H1 (cell line): ENCODE results near the gene SPACA4. TPM values are rescaled to one million over a fixed set of nuclear protein-coding genes. Genes with fewer than 3 reads are reported as not detected.

Source experiments
- CTCF ChIA-PET: fragments of 300-600 bp; sonication (Branson Sonifier 250); formaldehyde crosslinking; loops from one replicate; lab custom pipeline; 2021; ENCODE audit not compliant: partially characterized antibody; lab: Charles Lee
- POLR2A ChIA-PET: fragments of 300-600 bp; sonication (Branson Sonifier 250); formaldehyde crosslinking; loops from one replicate; lab custom pipeline; 2021; ENCODE audit warnings: inconsistent platforms; ENCODE audit not compliant: partially characterized antibody; lab: Charles Lee
- DNase-seq, 2 experiments: peaks; one replicate each; pipeline versions ENCODE4 v3.0.0 to v3.0.0-alpha.2; 2010 to 2022; ENCODE audit warnings: low spot score in 2 of 2, low read depth in 1 of 2, mixed read lengths in 1 of 2
- FAIRE-seq: peaks from 2 replicates; lab custom pipeline; 2011; peaks lifted over from hg19 to GRCh38; lab: Jason Lieb, UNC
- H2AFZ ChIP-seq: 2 replicates; pipeline ENCODE4 v1.8.1; 2012; ENCODE audit warnings: low read length, inconsistent platforms
- H2AK5ac ChIP-seq: 2 replicates; pipeline ENCODE4 v1.6.1; 2013; ENCODE audit warnings: low read depth, low read length
- H2BK120ac ChIP-seq: replicated peaks from 2 replicates; pipeline ENCODE3; 2013; ENCODE audit warnings: low read depth, low read length, inconsistent platforms
- H2BK12ac ChIP-seq: 2 replicates; pipeline ENCODE4 v1.6.1; 2013; ENCODE audit warnings: low read depth, low read length
- H2BK15ac ChIP-seq: 2 replicates; pipeline ENCODE4 v1.6.1; 2013; ENCODE audit warnings: low read length
- H2BK20ac ChIP-seq: 2 replicates; pipeline ENCODE4 v1.6.1; 2013; ENCODE audit warnings: low read length
- H2BK5ac ChIP-seq: 2 replicates; pipeline ENCODE4 v1.6.1; 2013; ENCODE audit warnings: low read depth, low read length
- H3K14ac ChIP-seq: 2 replicates; pipeline ENCODE4 v1.6.1; 2013; ENCODE audit warnings: inconsistent platforms; ENCODE audit not compliant: insufficient read length
- H3K18ac ChIP-seq: 2 replicates; pipeline ENCODE4 v1.6.1; 2013; ENCODE audit warnings: low read length; ENCODE audit errors: extremely low read depth
- H3K23ac ChIP-seq: 2 replicates; pipeline ENCODE4 v1.6.1; 2013; ENCODE audit warnings: inconsistent platforms; ENCODE audit not compliant: insufficient read length
- H3K23me2 ChIP-seq: 2 replicates; pipeline ENCODE4 v1.6.1; 2013; ENCODE audit warnings: low read depth, low read length
- H3K27ac ChIP-seq: 2 replicates; pipeline ENCODE4 v1.6.1; 2011; ENCODE audit warnings: low read depth, low read length, inconsistent platforms
- H3K27me3 ChIP-seq, 4 experiments: replicated peaks in 1 of 4; 1 replicate in 1 of 4; 2 replicates in 3 of 4; pipeline versions ENCODE4 v1.6.1 to v1.8.1; 2011 to 2013; ENCODE audit warnings: low read length in 3 of 4, mild to moderate bottlenecking in 3 of 4, inconsistent platforms in 2 of 4, mixed read lengths in 2 of 4, moderate library complexity in 1 of 4; ENCODE audit not compliant: control insufficient read depth in 3 of 4, insufficient read depth in 3 of 4; ENCODE audit errors: extremely low read depth in 1 of 4
- H3K36me3 ChIP-seq, 4 experiments: 2 replicates each; pipeline versions ENCODE4 v1.6.1 to v1.8.1; 2011 to 2013; ENCODE audit warnings: mild to moderate bottlenecking in 4 of 4, low read length in 3 of 4, moderate library complexity in 2 of 4, control low read depth in 1 of 4, inconsistent platforms in 1 of 4; ENCODE audit not compliant: insufficient read depth in 4 of 4, control insufficient read depth in 2 of 4
- H3K4ac ChIP-seq: replicated peaks from 2 replicates; pipeline ENCODE3; 2013; ENCODE audit warnings: low read length, low read depth, mixed read lengths, inconsistent platforms; ENCODE audit not compliant: insufficient read length
- H3K4me1 ChIP-seq, 4 experiments: replicated peaks in 1 of 4; 1 replicate in 1 of 4; 2 replicates in 3 of 4; pipeline versions ENCODE4 v1.6.1 to v1.8.1; 2011 to 2013; ENCODE audit warnings: low read length in 3 of 4, inconsistent platforms in 2 of 4, mixed read lengths in 1 of 4; ENCODE audit not compliant: insufficient read depth in 4 of 4, control insufficient read depth in 3 of 4
- H3K4me2 ChIP-seq, 2 experiments: 2 replicates each; pipeline versions ENCODE4 v1.6.1 to v1.8.1; 2011 to 2013; ENCODE audit warnings: low read depth in 2 of 2, low read length in 2 of 2, control low read depth in 1 of 2, inconsistent platforms in 1 of 2, mild to moderate bottlenecking in 1 of 2; ENCODE audit not compliant: insufficient read depth in 1 of 2
- H3K4me3 ChIP-seq, 4 experiments: fragments of 200-600, 300-600 bp in 1 of 4; sonication (generic), shearing (Covaris generic), sonication (Bioruptor Twin) in 1 of 4; 2 replicates each; pipeline versions ENCODE4 v1.5.1 to v1.8.1; 2011 to 2016; ENCODE audit warnings: low read length in 4 of 4, low read depth in 3 of 4, control low read depth in 2 of 4, inconsistent platforms in 2 of 4, mild to moderate bottlenecking in 2 of 4, mixed read lengths in 1 of 4, moderate library complexity in 1 of 4; ENCODE audit not compliant: insufficient read depth in 2 of 4; ENCODE audit errors: extremely low read depth in 1 of 4
- H3K56ac ChIP-seq: replicated peaks from 2 replicates; pipeline ENCODE3; 2013; ENCODE audit warnings: low read depth, mild to moderate bottlenecking, mixed read lengths, low read length, inconsistent platforms; ENCODE audit not compliant: insufficient read length
- H3K79me1 ChIP-seq: 2 replicates; pipeline ENCODE4 v1.6.1; 2013; ENCODE audit warnings: low read depth, low read length, control low read depth
- H3K79me2 ChIP-seq, 2 experiments: 2 replicates each; pipeline versions ENCODE4 v1.6.1 to v1.8.1; 2012 to 2013; ENCODE audit warnings: low read length in 2 of 2, mild to moderate bottlenecking in 2 of 2, inconsistent platforms in 1 of 2; ENCODE audit not compliant: insufficient read depth in 2 of 2, control insufficient read depth in 1 of 2
- H3K9ac ChIP-seq, 4 experiments: replicated peaks in 1 of 4; 1 replicate in 1 of 4; 2 replicates in 3 of 4; pipeline versions ENCODE4 v1.6.1 to v1.8.1; 2011 to 2013; ENCODE audit warnings: low read depth in 3 of 4, low read length in 3 of 4, control low read depth in 2 of 4, mild to moderate bottlenecking in 2 of 4, moderate library complexity in 2 of 4, inconsistent platforms in 1 of 4; ENCODE audit errors: extremely low read depth in 1 of 4
- H3K9me3 ChIP-seq, 2 experiments: 2 replicates each; pipeline versions ENCODE4 v1.6.1 to v1.8.1; 2012 to 2013; ENCODE audit warnings: mild to moderate bottlenecking in 2 of 2, moderate library complexity in 2 of 2, control low read depth in 1 of 2, inconsistent platforms in 1 of 2, low read depth in 1 of 2, low read length in 1 of 2, mixed read lengths in 1 of 2; ENCODE audit not compliant: insufficient read depth in 2 of 2
- H4K20me1 ChIP-seq, 2 experiments: replicated peaks in 1 of 2; 2 replicates each; pipeline versions ENCODE3 to v1.8.1; 2011 to 2013; ENCODE audit warnings: inconsistent platforms in 2 of 2, low read length in 2 of 2, mild to moderate bottlenecking in 1 of 2; ENCODE audit not compliant: insufficient read depth in 2 of 2, control insufficient read depth in 1 of 2
- H4K5ac ChIP-seq: 2 replicates; pipeline ENCODE4 v1.6.1; 2013; ENCODE audit warnings: low read length, low read depth, mixed read lengths, inconsistent platforms; ENCODE audit not compliant: insufficient read length
- H4K8ac ChIP-seq: 2 replicates; pipeline ENCODE4 v1.8.0; 2013; ENCODE audit warnings: mild to moderate bottlenecking, moderate library complexity, low read length, inconsistent platforms; ENCODE audit not compliant: insufficient read depth; ENCODE audit errors: extremely low read depth
- H4K91ac ChIP-seq: replicated peaks from 2 replicates; pipeline ENCODE3; 2013; ENCODE audit warnings: low read length, mixed read lengths, inconsistent platforms; ENCODE audit not compliant: insufficient read length
- CTCF ChIP-seq, 3 experiments: IDR thresholded peaks; 1 replicate in 2 of 3; 2 replicates in 1 of 3; pipeline versions ENCODE4 v1.5.1 to v1.6.1; 2011; ENCODE audit warnings: low read length in 3 of 3, mild to moderate bottlenecking in 3 of 3, inconsistent platforms in 2 of 3, low read depth in 1 of 3, moderate library complexity in 1 of 3; ENCODE audit not compliant: insufficient read depth in 1 of 3; ENCODE audit errors: control extremely low read depth in 1 of 3
- RAD21 ChIP-seq, 2 experiments: IDR thresholded peaks in 1 of 2; conservative IDR thresholded peaks in 1 of 2; 2 replicates each; pipeline ENCODE4 v1.6.1; 2011; ENCODE audit warnings: low read depth in 2 of 2, low read length in 2 of 2, improper control_type of control experiment in 1 of 2, inconsistent platforms in 1 of 2, mild to moderate bottlenecking in 1 of 2, moderate library complexity in 1 of 2
- ZNF274 ChIP-seq: IDR thresholded peaks from 2 replicates; pipeline ENCODE4 v1.7.0; 2012; ENCODE audit warnings: low read length, borderline replicate concordance; ENCODE audit errors: extremely low read depth
- WGBS, 2 experiments: shearing (Covaris generic) in 1 of 2; methylation state at CpG; one replicate each; pipeline versions ENCODE4 v1.1.6 to v1.1.7; 2013 to 2015; ENCODE audit warnings: low lambda C conversion rate in 2 of 2, mixed read lengths in 2 of 2, inconsistent platforms in 1 of 2, low coverage in 1 of 2, missing lambda C conversion rate in 1 of 2; ENCODE audit not compliant: insufficient replicate concordance in 2 of 2, insufficient coverage in 1 of 2, insufficient read length in 1 of 2; ENCODE audit errors: extremely low coverage in 1 of 2, missing lambda C conversion rate in 1 of 2; 5-methylcytosine and 5-hydroxymethylcytosine counted together
- polyA plus RNA-seq, 7 experiments: library from polyadenylated mRNA; depleted of rRNA in 3 of 7; stranded (reverse) in 5 of 7; unstranded in 2 of 7; fragments of >200 nt in 5 of 7; fragments of 200-250 nt in 2 of 7; gene quantifications; 1 replicate in 5 of 7; 2 replicates in 1 of 7; 4 replicates in 1 of 7; pipeline versions ENCODE4 v1.2.1 to v1.2.3, GENCODE V29; 2011 to 2013; ENCODE audit warnings: missing spikeins in 2 of 7, mixed read lengths in 2 of 7
- total RNA-seq: library from RNA; stranded (reverse); fragmentation: NEBNext Ultra II Directional; extraction: Animal tissue kit (Norgen Biotek cat#: 25700); gene quantifications from 2 replicates; pipeline ENCODE4 v1.2.1, GENCODE V29; 2021

The SPACA4 gene
- total and polyA plus RNA-seq, 2 of the 8 experiments (the other 6 are each of a cell fraction or from before 2014, with no cell fraction given) = not detected

GRCh38 chr19:48591021-48591420, 15.5 kb upstream of the SPACA4 start:
- Histone ChIP-seq H2BK20ac (no peak overlapping the region), H2BK15ac (no peak overlapping the region), H3K4me3 (no peak overlapping the region), H3K18ac (no peak overlapping the region), H2AFZ (no peak overlapping the region), H4K5ac (no peak overlapping the region), H3K14ac (no peak overlapping the region)
- CTCF ChIA-PET = interaction anchor here (0.9 to 16.8 kb wide), 9 partner anchors 17 to 141 kb away, joined by 3 to 353 read pairs (median 8); partner anchors contain the start of genes FAM83E, RPL18 and SPACA4
- peak; percentile 38 to 53 for TF ChIP-seq RAD21 (IDR thresholded peaks at IDR 0.05 in 1 of 2, conservative IDR thresholded peaks at IDR 0.05 in 1 of 2; ENCODE audit: low read depth in 2 of 2, low read length in 2 of 2)
- TF ChIP-seq CTCF (IDR thresholded peaks at IDR 0.05; ENCODE audit: control extremely low read depth in 1 of 3, insufficient read depth in 1 of 3, low read depth in 1 of 3, low read length in 3 of 3) = peak in 2 of 3 experiments; percentile 51 to 90; a peak in 3 of 4 replicates
- TF ChIP-seq ZNF274 = no peak
- TF ChIP-seq, all 59 proteins: peak for 2
- H3K79me2 ChIP-seq = no peaks in the 10 kb centered on the region
- no peak overlapping the region for H3K27ac ChIP-seq
- DNase-seq (no peak), FAIRE-seq (no peak)
- 0 out of 2 replicates have a peak overlapping the region, but pooled peaks have one; percentile 6 for H2AK5ac ChIP-seq
- no peak overlapping the region for H2BK12ac ChIP-seq
- no peak overlapping the region for H3K56ac ChIP-seq
- POLR2A ChIA-PET = interaction anchor here (0.6 to 16.9 kb wide), 6 partner anchors 15 to 182 kb away, joined by 3 to 175 read pairs (median 4); partner anchors contain the start of genes FAM83E, RPL18 and SPHK2
- peaks cover 0 to 4% (median 1%) of the 10 kb centered on the region in 4 experiments; a peak in 3 of 7 replicates for H3K4me1 ChIP-seq
- H3K4ac ChIP-seq = no peak overlapping the region
- H3K9ac ChIP-seq = no peak overlapping the region
- H2BK120ac ChIP-seq = no peak overlapping the region
- H3K23ac ChIP-seq = no peak overlapping the region
- no peak overlapping the region for H4K91ac ChIP-seq
- peaks cover 5% of the 10 kb centered on the region; the same call in 1 of the 2 replicates for H3K23me2 ChIP-seq
- H3K9me3 ChIP-seq = no peaks in the 10 kb centered on the region
- no peaks in the 10 kb centered on the region for H3K36me3 ChIP-seq
- no peak overlapping the region for H4K8ac ChIP-seq
- no peak overlapping the region for H3K4me2 ChIP-seq
- peaks cover 0 to 7% (median 1%) of the 10 kb centered on the region in 4 experiments; a peak in 2 of 7 replicates for H3K27me3 ChIP-seq
- 83% methylated on average over 4 of the region's 5 CpGs; no CpG with 5 or more reads in 1 of the 2 experiments for WGBS, 2 experiments
- H4K20me1 ChIP-seq = no peaks in the 10 kb centered on the region
- H3K79me1 ChIP-seq = no peaks in the 10 kb centered on the region
- H2BK5ac ChIP-seq = no peak overlapping the region
